HepG2 (cell line): ENCODE measurements around the gene BTG3. TPM values are rescaled to one million over a fixed set of nuclear protein-coding genes. Genes with fewer than 3 reads are reported as not detected.

Experiments used
- ATAC-seq: fragments of 200-7000 bp; cut with Tn5 transposase; 3 replicates; pipeline ENCODE4 v1.9.1; 2020; ENCODE audit warnings: mild to moderate bottlenecking, moderate library complexity
- BruUV-seq: library from RNA; stranded (reverse); fragments of 400-500 nt; replicated peaks from 2 replicates; lab custom pipeline; 2021; lab: Mats Ljungman, UMichigan
- CTCF ChIA-PET: fragments of 300-600 bp; formaldehyde crosslinking; extraction: SDS; loops from one replicate; lab custom pipeline; 2021; ENCODE audit warnings: low total read pairs, inconsistent platforms, low intra/inter-chr PET ratio; lab: Yijun Ruan, JAX
- POLR2A ChIA-PET: fragments of 350-600 bp; sonication (Branson Sonifier 250); formaldehyde crosslinking; loops from one replicate; lab custom pipeline; 2020; ENCODE audit warnings: antibody characterized with exemption, inconsistent platforms; lab: Yijun Ruan, JAX
- DNase-seq: peaks from one replicate; pipeline ENCODE4 v3.0.0-alpha.2; 2015; ENCODE audit warnings: low spot score
- FAIRE-seq: peaks from 3 replicates; lab custom pipeline; 2011; peaks lifted over from hg19 to GRCh38; lab: Jason Lieb, UNC
- H2AFZ ChIP-seq: one replicate; pipeline ENCODE4 v1.6.1; 2011; ENCODE audit warnings: low read length, inconsistent platforms
- H3K27ac ChIP-seq: fragments of 300-600 bp; 3 replicates; pipeline ENCODE4 v1.8.0; 2011; ENCODE audit warnings: mixed run types, mild to moderate bottlenecking, mixed read lengths, low read length, inconsistent platforms; ENCODE audit not compliant: insufficient read depth; ENCODE audit errors: extremely low read length
- H3K27me3 ChIP-seq, 2 experiments: fragments of 200-600 bp in 1 of 2; 2 replicates in 1 of 2; 3 replicates in 1 of 2; pipeline versions ENCODE4 v1.6.0 to v1.8.0; 2011; ENCODE audit warnings: low read length in 2 of 2, mild to moderate bottlenecking in 2 of 2, moderate library complexity in 2 of 2, inconsistent platforms in 1 of 2; ENCODE audit not compliant: insufficient read depth in 2 of 2, control insufficient read depth in 1 of 2
- H3K36me3 ChIP-seq, 2 experiments: fragments of 200-600 bp in 1 of 2; replicated peaks in 1 of 2; 2 replicates in 1 of 2; 3 replicates in 1 of 2; pipeline versions ENCODE4 v1.5.1 to v1.8.0; 2011; ENCODE audit warnings: low read length in 2 of 2, inconsistent platforms in 1 of 2; ENCODE audit not compliant: insufficient read depth in 2 of 2, control insufficient read depth in 1 of 2
- H3K4me1 ChIP-seq: 2 replicates; pipeline ENCODE4 v1.5.1; 2012; ENCODE audit warnings: low read length, inconsistent platforms; ENCODE audit not compliant: insufficient read depth
- H3K4me2 ChIP-seq: 2 replicates; pipeline ENCODE4 v1.6.0; 2011; ENCODE audit warnings: low read depth, low read length, inconsistent platforms
- H3K4me3 ChIP-seq, 3 experiments: fragments of 200-600 bp in 1 of 3; sonication (generic), shearing (Covaris generic) in 1 of 3; replicated peaks in 1 of 3; 2 replicates each; pipeline ENCODE4 v1.5.1; 2011 to 2016; ENCODE audit warnings: low read length in 3 of 3, inconsistent platforms in 2 of 3, low read depth in 2 of 3, mild to moderate bottlenecking in 2 of 3, control low read depth in 1 of 3, mixed read lengths in 1 of 3; ENCODE audit not compliant: insufficient read depth in 1 of 3
- H3K79me2 ChIP-seq: one replicate; pipeline ENCODE4 v1.6.1; 2011; ENCODE audit warnings: low read length, inconsistent platforms; ENCODE audit not compliant: insufficient read depth
- H3K9ac ChIP-seq: 2 replicates; pipeline ENCODE4 v1.6.0; 2011; ENCODE audit warnings: mild to moderate bottlenecking, low read depth, low read length, inconsistent platforms; ENCODE audit not compliant: insufficient read depth
- H3K9me3 ChIP-seq: 2 replicates; pipeline ENCODE4 v1.5.1; 2012; ENCODE audit warnings: mild to moderate bottlenecking, low read length
- H4K20me1 ChIP-seq: 2 replicates; pipeline ENCODE4 v1.6.0; 2011; ENCODE audit warnings: inconsistent platforms, mild to moderate bottlenecking, low read length, moderate library complexity; ENCODE audit not compliant: insufficient read depth
- ATF2 ChIP-seq: sonication (generic); formaldehyde crosslinking; IDR thresholded peaks from 2 replicates; pipeline ENCODE4 v1.4.0; 2020; ENCODE audit warnings: missing genetic modification reagents
- BCL6 ChIP-seq: IDR thresholded peaks from 2 replicates; pipeline ENCODE4 v1.6.1; 2016; ENCODE audit warnings: missing genetic modification reagents, missing compliant biosample characterization
- DNMT3B ChIP-seq: conservative IDR thresholded peaks from 2 replicates; pipeline ENCODE4 v1.6.1; 2016; ENCODE audit warnings: missing biosample characterization, control low read depth
- DZIP1 ChIP-seq: sonication (generic); formaldehyde crosslinking; IDR thresholded peaks from 2 replicates; pipeline ENCODE4 v1.5.0; 2020; ENCODE audit warnings: mild to moderate bottlenecking, missing genetic modification reagents
- FOXM1 ChIP-seq: sonication (generic); formaldehyde crosslinking; IDR thresholded peaks from 2 replicates; pipeline ENCODE4 v1.5.0; 2020; ENCODE audit warnings: missing genetic modification reagents
- HOXA5 ChIP-seq: sonication (generic); formaldehyde crosslinking; IDR thresholded peaks from 2 replicates; pipeline ENCODE4 v1.4.0; 2020; ENCODE audit warnings: missing genetic modification reagents
- PRMT3 ChIP-seq: sonication (generic); formaldehyde crosslinking; IDR thresholded peaks from 2 replicates; pipeline ENCODE4 v1.8.1; 2022; ENCODE audit warnings: low read depth, mild to moderate bottlenecking, moderate library complexity, missing genetic modification reagents, borderline replicate concordance
- RELA ChIP-seq: sonication (generic); formaldehyde crosslinking; IDR thresholded peaks from 2 replicates; pipeline ENCODE4 v1.4.0; 2020; ENCODE audit warnings: missing genetic modification reagents
- SIX1 ChIP-seq: sonication (generic); formaldehyde crosslinking; IDR thresholded peaks from 2 replicates; pipeline ENCODE4 v1.4.0; 2020; ENCODE audit warnings: missing genetic modification reagents, borderline replicate concordance
- ZBTB37 ChIP-seq: sonication (generic); formaldehyde crosslinking; IDR thresholded peaks from 2 replicates; pipeline ENCODE4 v1.4.0; 2020; ENCODE audit warnings: mild to moderate bottlenecking, missing genetic modification reagents
- ZBTB8A ChIP-seq: sonication (generic); formaldehyde crosslinking; IDR thresholded peaks from 2 replicates; pipeline ENCODE4 v1.4.0; 2020; ENCODE audit warnings: mild to moderate bottlenecking, low read depth, missing genetic modification reagents, borderline replicate concordance
- ZNF138 ChIP-seq: sonication (generic); formaldehyde crosslinking; IDR thresholded peaks from 2 replicates; pipeline ENCODE4 v1.5.0; 2020; ENCODE audit warnings: mild to moderate bottlenecking, low read depth, missing genetic modification reagents
- ZNF580 ChIP-seq: IDR thresholded peaks from 2 replicates; pipeline ENCODE4 v1.6.1; 2016; ENCODE audit warnings: low read depth, borderline replicate concordance
- ZNF672 ChIP-seq: sonication (generic); formaldehyde crosslinking; IDR thresholded peaks from 2 replicates; pipeline ENCODE4 v1.8.1; 2022; ENCODE audit warnings: missing genetic modification reagents
- WGBS: methylation state at CpG from one replicate; pipeline ENCODE4 v1.1.6; 2017; ENCODE audit warnings: low lambda C conversion rate; 5-methylcytosine and 5-hydroxymethylcytosine counted together
- in situ Hi-C: cut with HindIII; loops from 2 replicates; pipeline ENCODE4 v1.10.0; 2017; ENCODE audit warnings: low pct_unique_long_range_greater_than_20kb; ENCODE audit not compliant: extremely low pct_ligation_motif_present
- intact Hi-C: fragments of 100-400 bp; cut with micrococcal nuclease; formaldehyde crosslinking; loops from one replicate; pipeline ENCODE4 v1.10.0; 2022; ENCODE audit not compliant: unreplicated experiment
- polyA plus RNA-seq, 8 experiments: library from polyadenylated mRNA; depleted of rRNA in 3 of 8; stranded (reverse) in 7 of 8; unstranded in 1 of 8; fragments of >200 nt; fragmentation: Illumina TruSeq in 4 of 8; extraction: Trizol in 4 of 8; gene quantifications; 2 replicates each; pipeline versions ENCODE4 v1.2.1 to v1.2.3, GENCODE V29; 2011 to 2016; ENCODE audit warnings: low read depth in 4 of 8, missing spikeins in 1 of 8, mixed read lengths in 1 of 8; ENCODE audit not compliant: insufficient read depth in 1 of 8
- total RNA-seq, 5 experiments: library from RNA; depleted of rRNA; stranded (reverse); fragments of >200 nt; fragmentation: Illumina TruSeq; extraction: Trizol; gene quantifications; 2 replicates each; pipeline ENCODE4 v1.2.3, GENCODE V29; 2016; ENCODE audit warnings: low read depth in 1 of 5
- TF ChIP-seq, protein P1 (sequence below): sonication (generic); formaldehyde crosslinking; IDR thresholded peaks from 2 replicates; pipeline ENCODE4 v1.5.0; 2020; ENCODE audit warnings: mild to moderate bottlenecking, missing genetic modification reagents

Gene BTG3
- total and polyA plus RNA-seq, 2 of the 13 experiments (the other 11 are each of a cell fraction or from before 2014, with no cell fraction given), result 13.9 to 27.4 TPM

GRCh38 chr21:17578162-17578561 is 34.5 kb downstream of the BTG3 start:
- WGBS, result 90% methylated on average over 2 of the region's 2 CpGs
- H2AFZ ChIP-seq, result no peak overlapping the region
- no peak for TF ChIP-seq HOXA5
- no peak for TF ChIP-seq RELA (CRISPR knock-in tag)
- TF ChIP-seq DZIP1, result no peak
- TF ChIP-seq, protein P1, sequence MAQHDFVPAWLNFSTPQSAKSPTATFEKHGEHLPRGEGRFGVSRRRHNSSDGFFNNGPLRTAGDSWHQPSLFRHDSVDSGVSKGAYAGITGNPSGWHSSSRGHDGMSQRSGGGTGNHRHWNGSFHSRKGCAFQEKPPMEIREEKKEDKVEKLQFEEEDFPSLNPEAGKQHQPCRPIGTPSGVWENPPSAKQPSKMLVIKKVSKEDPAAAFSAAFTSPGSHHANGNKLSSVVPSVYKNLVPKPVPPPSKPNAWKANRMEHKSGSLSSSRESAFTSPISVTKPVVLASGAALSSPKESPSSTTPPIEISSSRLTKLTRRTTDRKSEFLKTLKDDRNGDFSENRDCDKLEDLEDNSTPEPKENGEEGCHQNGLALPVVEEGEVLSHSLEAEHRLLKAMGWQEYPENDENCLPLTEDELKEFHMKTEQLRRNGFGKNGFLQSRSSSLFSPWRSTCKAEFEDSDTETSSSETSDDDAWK (CRISPR knock-in tag), result no peak
- TF ChIP-seq ATF2 (CRISPR knock-in tag), result no peak
- TF ChIP-seq ZBTB37 (CRISPR knock-in tag), result no peak
- TF ChIP-seq SIX1 (CRISPR knock-in tag), result no peak
- TF ChIP-seq BCL6 (CRISPR knock-in tag), result no peak
- TF ChIP-seq FOXM1 (CRISPR knock-in tag), result no peak
- TF ChIP-seq ZNF580 (CRISPR knock-in tag), result no peak
- TF ChIP-seq PRMT3, result no peak
- no peak for TF ChIP-seq DNMT3B (CRISPR knock-in tag)
- TF ChIP-seq ZNF672 (CRISPR knock-in tag), result no peak
- no peak for TF ChIP-seq ZBTB8A (CRISPR knock-in tag)
- TF ChIP-seq ZNF138 (CRISPR knock-in tag), result no peak
- ChIA-PET CTCF (no interaction called here), POLR2A (no interaction called here)
- in situ Hi-C loops (no loop called here), intact Hi-C loops (no loop called here)
- no peaks in the 10 kb centered on the region for H3K27me3 ChIP-seq
- no peak overlapping the region for H3K9ac ChIP-seq
- FAIRE-seq (no peak), ATAC-seq (no peak), DNase-seq (no peak)
- H3K9me3 ChIP-seq, result no peaks in the 10 kb centered on the region
- H3K4me3 ChIP-seq, result no peak overlapping the region
- H3K27ac ChIP-seq, result no peak overlapping the region
- no peak overlapping the region for H3K4me2 ChIP-seq
- peaks cover 5% of the 10 kb centered on the region; the same call in 1 of the 2 replicates for H3K4me1 ChIP-seq
- TSS peak; percentile 4 for BruUV-seq
- H4K20me1 ChIP-seq, result 0 out of 2 replicates have a peak, but pooled peaks cover 3% of the 10 kb centered on the region
- H3K36me3 ChIP-seq, result peaks cover 2 to 16% of the 10 kb centered on the region in 2 experiments; a peak in 4 of 5 replicates
- peaks cover 3% of the 10 kb centered on the region for H3K79me2 ChIP-seq
